HCT116 (cell line): ENCODE measurements around the gene HIVEP2. TPM values are rescaled to one million over a fixed set of nuclear protein-coding genes. Genes with fewer than 3 reads are reported as not detected.

Experiments
- ATAC-seq: fragments of 200-7000 bp; cut with Tn5 transposase; 2 replicates; pipeline ENCODE4 v1.9.1; 2020; ENCODE audit warnings: mild to moderate bottlenecking, moderate library complexity
- BruUV-seq: library from RNA; stranded (reverse); fragments of 400-500 nt; replicated peaks from 2 replicates; lab custom pipeline; 2021; lab: Mats Ljungman, UMichigan
- CTCF ChIA-PET: fragments of 300-600 bp; sonication (Branson Sonifier 250); formaldehyde crosslinking; loops from one replicate; lab custom pipeline; 2021; ENCODE audit warnings: antibody characterized with exemption; lab: Charles Lee
- POLR2A ChIA-PET: fragments of 300-600, 350-600 bp; sonication (Branson Sonifier 250); formaldehyde crosslinking; loops from one replicate; lab custom pipeline; 2021; ENCODE audit warnings: antibody characterized with exemption; lab: Charles Lee
- RAD21 ChIA-PET, 2 experiments: fragments of 300-600 bp; sonication (Branson Sonifier 250); formaldehyde crosslinking; loops; one replicate each; lab custom pipeline; 2023; ENCODE audit warnings: low total read pairs in 2 of 2; ENCODE audit not compliant: uncharacterized antibody in 2 of 2, unreplicated experiment in 2 of 2, low non-redundant PET in 1 of 2; lab: Charles Lee
- DNase-seq: peaks from one replicate; pipeline ENCODE4 v3.0.0-alpha.2; 2010; ENCODE audit warnings: low read depth, low spot score
- H2AFZ ChIP-seq: fragments of 200-600 bp; shearing (Covaris generic), sonication (generic); 2 replicates; pipeline ENCODE4 v1.6.1; 2017; ENCODE audit warnings: low read depth, mixed run types, mixed read lengths, antibody characterized with exemption, low read length; ENCODE audit not compliant: poor library complexity, severe bottlenecking
- H3K27ac ChIP-seq: 2 replicates; pipeline ENCODE4 v1.5.1; 2012; ENCODE audit warnings: low read depth, low read length
- H3K27me3 ChIP-seq: fragments of 200-600 bp; sonication (generic); 2 replicates; pipeline ENCODE4 v1.6.1; 2016; ENCODE audit warnings: mixed run types, low read length, mixed read lengths; ENCODE audit not compliant: insufficient read depth
- H3K36me3 ChIP-seq, 2 experiments: fragments of 200-500 bp in 1 of 2; fragments of 200-600 bp in 1 of 2; sonication (Bioruptor generic) in 1 of 2; sonication (generic) in 1 of 2; 2 replicates each; pipeline versions ENCODE4 v1.5.1 to v1.6.1; 2014 to 2016; ENCODE audit warnings: low read length in 2 of 2, inconsistent platforms in 1 of 2, mixed read lengths in 1 of 2, mixed run types in 1 of 2; ENCODE audit not compliant: insufficient read depth in 2 of 2, control insufficient read depth in 1 of 2
- H3K4me1 ChIP-seq, 2 experiments: fragments of 200-600 bp in 1 of 2; sonication (generic) in 1 of 2; 2 replicates each; pipeline versions ENCODE4 v1.5.1 to v1.6.1; 2012 to 2017; ENCODE audit warnings: low read length in 2 of 2, inconsistent platforms in 1 of 2, mild to moderate bottlenecking in 1 of 2, mixed read lengths in 1 of 2, mixed run types in 1 of 2, moderate library complexity in 1 of 2; ENCODE audit not compliant: insufficient read depth in 2 of 2, control insufficient read depth in 1 of 2
- H3K4me2 ChIP-seq: fragments of 200-600 bp; sonication (generic); 2 replicates; pipeline ENCODE4 v1.6.1; 2017; ENCODE audit warnings: mixed run types, low read length, mixed read lengths
- H3K4me3 ChIP-seq, 2 experiments: fragments of 200-600 bp in 1 of 2; sonication (generic) in 1 of 2; replicated peaks in 1 of 2; 2 replicates each; pipeline ENCODE4 v1.5.1; 2011 to 2016; ENCODE audit warnings: low read length in 2 of 2, control low read depth in 1 of 2, low read depth in 1 of 2, mild to moderate bottlenecking in 1 of 2, mixed read lengths in 1 of 2, mixed run types in 1 of 2
- H3K79me2 ChIP-seq: fragments of 200-600 bp; sonication (generic); 2 replicates; pipeline ENCODE4 v1.6.1; 2017; ENCODE audit warnings: mild to moderate bottlenecking, mixed run types, low read length, moderate library complexity, mixed read lengths; ENCODE audit not compliant: insufficient read depth
- H3K9ac ChIP-seq: fragments of 200-600 bp; sonication (generic); 2 replicates; pipeline ENCODE4 v1.6.1; 2016; ENCODE audit warnings: low read length, mixed read lengths
- H3K9me2 ChIP-seq: fragments of 200-600 bp; sonication (generic), shearing (Covaris generic); 2 replicates; pipeline ENCODE4 v1.6.1; 2017; ENCODE audit warnings: mixed run types, mild to moderate bottlenecking, moderate library complexity; ENCODE audit not compliant: insufficient read depth
- H3K9me3 ChIP-seq, 2 experiments: fragments of 200-500 bp in 1 of 2; fragments of 200-600 bp in 1 of 2; sonication (Bioruptor generic) in 1 of 2; sonication (generic) in 1 of 2; 2 replicates each; pipeline ENCODE4 v1.6.1; 2014 to 2017; ENCODE audit warnings: low read length in 2 of 2, mixed read lengths in 2 of 2, inconsistent platforms in 1 of 2, low read depth in 1 of 2, mild to moderate bottlenecking in 1 of 2, mixed run types in 1 of 2, moderate library complexity in 1 of 2; ENCODE audit not compliant: control insufficient read depth in 1 of 2, insufficient read depth in 1 of 2
- H4K20me1 ChIP-seq: fragments of 200-600 bp; sonication (generic), shearing (Covaris generic); 2 replicates; pipeline ENCODE4 v1.6.1; 2017; ENCODE audit warnings: mixed run types, mild to moderate bottlenecking, moderate library complexity; ENCODE audit not compliant: insufficient read depth
- ATF3 ChIP-seq: IDR thresholded peaks from 2 replicates; pipeline ENCODE4 v1.6.1; 2012
- CBX3 ChIP-seq: IDR thresholded peaks from 2 replicates; pipeline ENCODE4 v1.6.1; 2012; ENCODE audit warnings: low read depth
- CEBPB ChIP-seq: IDR thresholded peaks from 2 replicates; pipeline ENCODE4 v1.6.1; 2012; ENCODE audit warnings: low read depth
- EGR1 ChIP-seq: IDR thresholded peaks from 2 replicates; pipeline ENCODE4 v1.6.1; 2012; ENCODE audit warnings: low read depth
- ELF1 ChIP-seq: IDR thresholded peaks from 2 replicates; pipeline ENCODE4 v1.6.1; 2012; ENCODE audit warnings: low read depth, borderline replicate concordance
- JUND ChIP-seq: IDR thresholded peaks from 2 replicates; pipeline ENCODE4 v1.6.1; 2012
- POLR2AphosphoS5 ChIP-seq: IDR thresholded peaks from 2 replicates; pipeline ENCODE4 v1.6.1; 2011; ENCODE audit warnings: mild to moderate bottlenecking, low read depth, low read length, moderate library complexity
- RAD21 ChIP-seq: IDR thresholded peaks from 2 replicates; pipeline ENCODE4 v1.6.1; 2012; ENCODE audit warnings: low read depth, mild to moderate bottlenecking
- SIN3A ChIP-seq: IDR thresholded peaks from 2 replicates; pipeline ENCODE4 v1.6.1; 2012; ENCODE audit warnings: low read depth
- SP1 ChIP-seq: IDR thresholded peaks from 2 replicates; pipeline ENCODE4 v1.6.1; 2012; ENCODE audit warnings: low read depth
- SRF ChIP-seq: IDR thresholded peaks from 2 replicates; pipeline ENCODE4 v1.6.1; 2012; ENCODE audit warnings: low read depth
- TCF7L2 ChIP-seq: IDR thresholded peaks from 2 replicates; pipeline ENCODE4 v1.7.0; 2011; ENCODE audit warnings: borderline replicate concordance, inconsistent platforms; ENCODE audit not compliant: insufficient read depth, insufficient read length; ENCODE audit errors: extremely low read depth
- YY1 ChIP-seq: IDR thresholded peaks from 2 replicates; pipeline ENCODE4 v1.6.1; 2011; ENCODE audit warnings: low read length, low read depth, moderate library complexity, mild to moderate bottlenecking; ENCODE audit not compliant: insufficient replicate concordance; ENCODE audit errors: extremely low read depth
- ZBTB33 ChIP-seq: IDR thresholded peaks from 2 replicates; pipeline ENCODE4 v1.6.1; 2011; ENCODE audit warnings: mild to moderate bottlenecking, low read length, moderate library complexity; ENCODE audit not compliant: insufficient replicate concordance; ENCODE audit errors: extremely low read depth
- ZNF274 ChIP-seq: fragments of 200-500 bp; sonication (Bioruptor generic); IDR thresholded peaks from 2 replicates; pipeline ENCODE4 v1.6.1; 2014; ENCODE audit warnings: mild to moderate bottlenecking, low read depth, low read length, inconsistent platforms
- intact Hi-C: fragments of 100-400 bp; cut with micrococcal nuclease; formaldehyde crosslinking; loops from 2 replicates; pipeline ENCODE4 v1.10.0; 2022
- total RNA-seq: library from RNA; stranded (reverse); gene quantifications from one replicate; pipeline ENCODE4 v1.2.1, GENCODE V29; 2021; ENCODE audit not compliant: unreplicated experiment

HIVEP2 gene
- total RNA-seq, 1 experiment from 2014 or later: 8.1 TPM

DNA sequence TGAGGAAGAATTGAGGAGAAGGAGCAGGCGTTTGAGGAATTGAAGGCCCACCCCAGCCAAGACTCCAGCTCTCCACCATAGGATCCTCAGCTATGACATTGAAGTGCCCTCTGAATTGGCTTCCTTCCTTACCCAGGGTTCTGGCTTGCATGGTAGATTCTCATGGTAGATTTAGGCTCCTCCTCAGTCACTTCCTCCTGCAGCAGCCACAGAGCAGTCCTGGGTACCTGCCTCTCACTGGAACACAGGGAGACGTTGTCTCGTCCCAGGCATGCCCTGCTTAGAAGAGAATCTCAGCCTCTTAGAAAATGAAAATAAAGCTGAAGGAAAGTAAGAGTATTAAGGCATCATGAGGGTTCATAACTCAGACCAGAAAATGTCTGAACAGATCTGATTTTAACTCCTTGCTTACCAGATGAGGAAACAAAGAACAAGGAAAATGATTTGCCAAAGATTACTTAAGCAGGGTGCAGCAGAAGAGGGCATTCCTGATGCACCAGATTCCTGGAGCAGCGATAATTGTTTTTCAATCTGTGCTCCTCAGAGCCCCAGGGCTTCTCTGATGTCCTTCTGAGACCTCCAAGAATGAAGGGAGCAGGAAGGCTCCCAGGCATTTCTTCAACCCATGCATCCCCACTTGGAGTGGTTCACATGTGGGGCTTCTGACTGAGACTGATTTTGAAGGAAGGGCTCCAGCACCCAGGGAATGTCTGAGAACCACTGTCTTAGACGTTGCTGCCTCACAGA, 219.8 kb downstream of the HIVEP2 start:
- H3K27me3 ChIP-seq: no peaks in the 10 kb centered on the region
- ChIA-PET POLR2A (no interaction called here), CTCF (no interaction called here), RAD21 (no interaction called here)
- no peaks in the 10 kb centered on the region for H4K20me1 ChIP-seq
- ATAC-seq (no peak), DNase-seq (no peak)
- no peak overlapping the region for H3K4me2 ChIP-seq
- H2AFZ ChIP-seq: no peak overlapping the region
- H3K36me3 ChIP-seq: no peaks in the 10 kb centered on the region
- H3K9me3 ChIP-seq: no peaks in the 10 kb centered on the region
- H3K4me1 ChIP-seq: no peaks in the 10 kb centered on the region
- no peak overlapping the region for H3K9ac ChIP-seq
- no peaks in the 10 kb centered on the region for H3K79me2 ChIP-seq
- intact Hi-C loops: no loop called here
- TF ChIP-seq YY1 (no peak), POLR2AphosphoS5 (no peak), ZBTB33 (no peak), ELF1 (no peak), CBX3 (no peak), ATF3 (no peak), SP1 (no peak), EGR1 (no peak), RAD21 (no peak), ZNF274 (no peak), SRF (no peak), JUND (no peak), SIN3A (no peak), TCF7L2 (no peak), CEBPB (no peak)
- no peak overlapping the region for H3K4me3 ChIP-seq
- no peaks in the 10 kb centered on the region for H3K9me2 ChIP-seq
- BruUV-seq: no TSS peak
- no peak overlapping the region for H3K27ac ChIP-seq
